ENCODE measurements around the gene KRI1. TPM values are rescaled to one million over a fixed set of nuclear protein-coding genes. Genes with fewer than 3 reads are reported as not detected.

KRI1 gene
- total RNA-seq, 1 donor from 2014 or later: 18.2 TPM

GRCh38 chr19:10549733-10550132 lies 16.1 kb downstream of the KRI1 start:
- H3K4me3 ChIP-seq (ENCODE audit: low read depth, low read length): no peak overlapping the region
- DNase-seq (ENCODE audit: low read depth): no peak
- TF ChIP-seq CTCF (conservative IDR thresholded peaks at IDR 0.05; ENCODE audit: low read depth, low read length): no peak

GRCh38 chr19:10548746-10549276 lies 17.0 kb downstream of the KRI1 start:
- no peak for DNase-seq (ENCODE audit: low read depth)
- TF ChIP-seq CTCF (conservative IDR thresholded peaks at IDR 0.05; ENCODE audit: low read depth, low read length): no peak
- no peak overlapping the region for H3K4me3 ChIP-seq (ENCODE audit: low read depth, low read length)

- H3K4me3 ChIP-seq (ENCODE audit: low read depth, low read length): no peak overlapping the region
- DNase-seq (ENCODE audit: low read depth): no peak
- no peak for TF ChIP-seq CTCF (conservative IDR thresholded peaks at IDR 0.05; ENCODE audit: low read depth, low read length)
Observed at GRCh38 chr19:10546817-10547216, 19.0 kb downstream of the KRI1 start.

GRCh38 chr19:10544753-10545251 lies 21.0 kb downstream of the KRI1 start:
- DNase-seq (ENCODE audit: low read depth): no peak
- no peak for TF ChIP-seq CTCF (conservative IDR thresholded peaks at IDR 0.05; ENCODE audit: low read depth, low read length)
- peak overlapping the region; percentile 73 for H3K4me3 ChIP-seq (ENCODE audit: low read depth, low read length)

- no peak for DNase-seq (ENCODE audit: low read depth)
- TF ChIP-seq CTCF (conservative IDR thresholded peaks at IDR 0.05; ENCODE audit: low read depth, low read length): no peak
- H3K4me3 ChIP-seq (ENCODE audit: low read depth, low read length): peak overlapping the region; percentile 73
Observed at GRCh38 chr19:10544242-10544752, 21.5 kb downstream of the KRI1 start.

- DNase-seq (ENCODE audit: low read depth): no peak
- H3K4me3 ChIP-seq (ENCODE audit: low read depth, low read length): peak within 1 kb of the TSS; percentile 73
- TF ChIP-seq CTCF (conservative IDR thresholded peaks at IDR 0.05; ENCODE audit: low read depth, low read length): no peak
Observed at GRCh38 chr19:10543420-10544241, 22.2 kb downstream of the KRI1 start, which contains the start of gene ATG4D. Gene ATG4D, plus strand, starts transcription at chr19:10543904. Its CDS starts 187 bp downstream, at chr19:10544091.

Measured in epithelial cell of proximal tubule (primary cell).